Hepatocyte (in vitro differentiated cells): ENCODE results near the gene ZNF8. TPM values are rescaled to one million over a fixed set of nuclear protein-coding genes. Genes with fewer than 3 reads are reported as not detected.

Experiments
- DNase-seq: peaks from one replicate; pipeline ENCODE4 v3.0.0-alpha.2; 2016; ENCODE audit warnings: low spot score
- H2AFZ ChIP-seq: fragments of 200-600 bp; sonication (generic); 2 replicates; pipeline ENCODE4 v1.6.0; 2016; ENCODE audit warnings: antibody characterized with exemption, mild to moderate bottlenecking
- H3K27ac ChIP-seq: fragments of 200-600 bp; sonication (generic); 2 replicates; pipeline ENCODE4 v1.5.1; 2016; ENCODE audit warnings: mild to moderate bottlenecking
- H3K27me3 ChIP-seq: fragments of 200-600 bp; sonication (generic); 2 replicates; pipeline ENCODE4 v1.6.1; 2016
- H3K36me3 ChIP-seq: fragments of 200-600 bp; sonication (generic); replicated peaks from 2 replicates; pipeline ENCODE4 v1.5.1; 2016; ENCODE audit warnings: low read depth; ENCODE audit not compliant: insufficient read depth
- H3K4me1 ChIP-seq: fragments of 200-600 bp; sonication (generic); 2 replicates; pipeline ENCODE4 v1.5.1; 2016; ENCODE audit warnings: mild to moderate bottlenecking, moderate library complexity; ENCODE audit not compliant: insufficient read depth
- H3K4me2 ChIP-seq: fragments of 200-600 bp; sonication (generic); 2 replicates; pipeline ENCODE4 v1.6.0; 2016
- H3K4me3 ChIP-seq: fragments of 200-600 bp; sonication (generic); 2 replicates; pipeline ENCODE4 v1.5.1; 2016; ENCODE audit warnings: mild to moderate bottlenecking
- H3K79me2 ChIP-seq: fragments of 200-600 bp; sonication (generic); 2 replicates; pipeline ENCODE4 v1.6.0; 2017; ENCODE audit warnings: mild to moderate bottlenecking
- H3K9me2 ChIP-seq: fragments of 200-600 bp; sonication (generic); replicated peaks from 2 replicates; pipeline ENCODE4 v1.6.0; 2017; ENCODE audit warnings: mild to moderate bottlenecking; ENCODE audit not compliant: insufficient read depth
- H3K9me3 ChIP-seq: fragments of 200-600 bp; sonication (generic); 2 replicates; pipeline ENCODE4 v1.5.1; 2016; ENCODE audit warnings: low read depth, mild to moderate bottlenecking
- H4K20me1 ChIP-seq: fragments of 200-600 bp; sonication (generic); 2 replicates; pipeline ENCODE4 v1.6.0; 2016; ENCODE audit warnings: mild to moderate bottlenecking; ENCODE audit not compliant: insufficient read depth, poor library complexity, severe bottlenecking
- EZH2 ChIP-seq: fragments of 200-600 bp; sonication (generic); IDR thresholded peaks from 2 replicates; pipeline ENCODE4 v1.6.1; 2016; ENCODE audit warnings: antibody characterized with exemption, mild to moderate bottlenecking, borderline replicate concordance
- EZH2phosphoT487 ChIP-seq: fragments of 200-600 bp; sonication (generic); IDR thresholded peaks from one replicate; pipeline ENCODE4 v1.6.1; 2018; ENCODE audit warnings: antibody characterized with exemption, mild to moderate bottlenecking, low read depth, moderate library complexity; ENCODE audit not compliant: unreplicated experiment, severe bottlenecking
- WGBS: methylation state at CpG from one replicate; pipeline ENCODE4 v1.1.6; 2016; ENCODE audit warnings: low lambda C conversion rate; ENCODE audit errors: missing lambda C conversion rate; 5-methylcytosine and 5-hydroxymethylcytosine counted together
- polyA plus RNA-seq: library from polyadenylated mRNA; unstranded; fragments of >200 nt; fragmentation: Nextera tagmentation; extraction: Ambion mirVana; gene quantifications from 2 replicates; pipeline ENCODE4 v1.2.1, GENCODE V29; 2016
- total RNA-seq: library from RNA; depleted of rRNA; stranded (reverse); fragments of >200 nt; gene quantifications from 2 replicates; pipeline ENCODE4 v1.2.3, GENCODE V29; 2014
- TF ChIP-seq, protein P1 (sequence below): fragments of 200-600 bp; sonication (generic); IDR thresholded peaks from 2 replicates; pipeline ENCODE4 v1.5.1; 2016; ENCODE audit warnings: antibody characterized with exemption, mild to moderate bottlenecking; ENCODE audit not compliant: poor library complexity

Gene ZNF8
- total and polyA plus RNA-seq, 2 experiments from 2014 or later = 1.4 to 8.7 TPM

DNA sequence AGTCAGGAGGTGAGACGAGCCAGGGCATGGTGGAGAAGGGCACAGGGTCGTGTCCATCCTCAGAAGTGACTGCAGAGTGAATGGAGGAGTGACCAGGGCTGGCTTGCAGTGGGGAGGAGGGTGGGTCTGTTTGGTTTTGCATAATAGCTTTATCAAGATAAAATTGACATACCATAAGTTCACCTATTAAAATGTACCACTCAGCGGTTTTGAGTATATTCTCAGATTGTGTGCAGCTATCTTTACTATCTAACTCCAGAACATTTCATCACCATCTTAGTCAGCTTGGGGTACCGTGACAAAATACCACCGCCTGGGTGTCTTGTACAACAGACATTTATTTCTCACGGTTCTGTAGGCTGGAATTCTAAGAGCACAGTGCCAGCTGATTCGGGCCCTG lies 13.2 kb downstream of the ZNF8 start:
- H3K4me3 ChIP-seq = no peak overlapping the region
- no peak overlapping the region for H3K4me2 ChIP-seq
- H3K36me3 ChIP-seq = no peaks in the 10 kb centered on the region
- no peaks in the 10 kb centered on the region for H3K27me3 ChIP-seq
- TF ChIP-seq, protein P1, sequence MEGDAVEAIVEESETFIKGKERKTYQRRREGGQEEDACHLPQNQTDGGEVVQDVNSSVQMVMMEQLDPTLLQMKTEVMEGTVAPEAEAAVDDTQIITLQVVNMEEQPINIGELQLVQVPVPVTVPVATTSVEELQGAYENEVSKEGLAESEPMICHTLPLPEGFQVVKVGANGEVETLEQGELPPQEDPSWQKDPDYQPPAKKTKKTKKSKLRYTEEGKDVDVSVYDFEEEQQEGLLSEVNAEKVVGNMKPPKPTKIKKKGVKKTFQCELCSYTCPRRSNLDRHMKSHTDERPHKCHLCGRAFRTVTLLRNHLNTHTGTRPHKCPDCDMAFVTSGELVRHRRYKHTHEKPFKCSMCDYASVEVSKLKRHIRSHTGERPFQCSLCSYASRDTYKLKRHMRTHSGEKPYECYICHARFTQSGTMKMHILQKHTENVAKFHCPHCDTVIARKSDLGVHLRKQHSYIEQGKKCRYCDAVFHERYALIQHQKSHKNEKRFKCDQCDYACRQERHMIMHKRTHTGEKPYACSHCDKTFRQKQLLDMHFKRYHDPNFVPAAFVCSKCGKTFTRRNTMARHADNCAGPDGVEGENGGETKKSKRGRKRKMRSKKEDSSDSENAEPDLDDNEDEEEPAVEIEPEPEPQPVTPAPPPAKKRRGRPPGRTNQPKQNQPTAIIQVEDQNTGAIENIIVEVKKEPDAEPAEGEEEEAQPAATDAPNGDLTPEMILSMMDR = no peak
- TF ChIP-seq EZH2phosphoT487 (no peak), EZH2 (no peak)
- WGBS = 97% methylated on average over 7 of the region's 7 CpGs
- no peaks in the 10 kb centered on the region for H3K9me3 ChIP-seq
- no peaks in the 10 kb centered on the region for H3K4me1 ChIP-seq
- DNase-seq = no peak
- H3K27ac ChIP-seq = no peak overlapping the region
- no peaks in the 10 kb centered on the region for H4K20me1 ChIP-seq
- H2AFZ ChIP-seq = no peak overlapping the region
- H3K79me2 ChIP-seq = peaks cover 16% of the 10 kb centered on the region
- H3K9me2 ChIP-seq = no peaks in the 10 kb centered on the region

- WGBS = 98% methylated on average over 22 of the region's 22 CpGs
- Histone ChIP-seq H4K20me1 (no peaks in the 10 kb centered on the region), H2AFZ (no peak overlapping the region), H3K9me2 (no peaks in the 10 kb centered on the region), H3K4me3 (no peak overlapping the region), H3K27me3 (no peaks in the 10 kb centered on the region), H3K4me2 (no peak overlapping the region), H3K27ac (no peak overlapping the region), H3K9me3 (no peaks in the 10 kb centered on the region), H3K4me1 (no peaks in the 10 kb centered on the region), H3K36me3 (no peaks in the 10 kb centered on the region), H3K79me2 (peaks cover 20% of the 10 kb centered on the region)
- no peak for DNase-seq
- TF ChIP-seq, protein P1 = no peak
- TF ChIP-seq EZH2phosphoT487 (no peak), EZH2 (no peak)
Observed at GRCh38 chr19:58294743-58295374, 16.1 kb downstream of the ZNF8 start.

- no peaks in the 10 kb centered on the region for H3K36me3 ChIP-seq
- TF ChIP-seq EZH2 (no peak), EZH2phosphoT487 (no peak)
- TF ChIP-seq, protein P1 = no peak
Observed at GRCh38 chr19:58296104-58296503, 17.3 kb downstream of the ZNF8 start.

More at GRCh38 chr19:58296104-58296503, 17.3 kb downstream of the ZNF8 start:
- no peak for DNase-seq
- Histone ChIP-seq H3K4me3 (no peak overlapping the region), H3K9me3 (no peaks in the 10 kb centered on the region), H4K20me1 (no peaks in the 10 kb centered on the region), H3K4me1 (no peaks in the 10 kb centered on the region), H3K27me3 (no peaks in the 10 kb centered on the region), H3K79me2 (peaks cover 22% of the 10 kb centered on the region), H3K9me2 (no peaks in the 10 kb centered on the region), H2AFZ (no peak overlapping the region), H3K4me2 (no peak overlapping the region), H3K27ac (no peak overlapping the region)
- WGBS = 97% methylated on average over 7 of the region's 7 CpGs
